A673 (cell line): ENCODE measurements around the gene MACROH2A1. TPM values are rescaled to one million over a fixed set of nuclear protein-coding genes. Genes with fewer than 3 reads are reported as not detected.

ENCODE experiments used
- BruUV-seq: library from RNA; stranded (reverse); fragments of 400-500 nt; replicated peaks from 2 replicates; lab custom pipeline; 2021; lab: Mats Ljungman, UMichigan
- CTCF ChIA-PET: fragments of 300-600 bp; sonication (Branson Sonifier 250); formaldehyde crosslinking; loops from one replicate; lab custom pipeline; 2022; ENCODE audit warnings: antibody characterized with exemption; lab: Charles Lee
- POLR2A ChIA-PET: fragments of 300-600 bp; sonication (Branson Sonifier 250); formaldehyde crosslinking; loops from one replicate; lab custom pipeline; 2022; ENCODE audit warnings: antibody characterized with exemption; ENCODE audit not compliant: low non-redundant PET; lab: Charles Lee
- DNase-seq: peaks from one replicate; pipeline ENCODE4 v3.0.0-alpha.2; 2015; ENCODE audit warnings: low spot score
- H3K27ac ChIP-seq: fragments of 200-600 bp; sonication (generic); 2 replicates; pipeline ENCODE4 v1.5.1; 2016; ENCODE audit warnings: mixed run types, low read depth, mild to moderate bottlenecking, mixed read lengths, antibody characterized with exemption, low read length; ENCODE audit not compliant: poor library complexity, severe bottlenecking
- H3K27me3 ChIP-seq: fragments of 200-600 bp; sonication (generic); replicated peaks from 2 replicates; pipeline ENCODE4 v1.6.1; 2017; ENCODE audit warnings: mixed run types, low read depth, mild to moderate bottlenecking, mixed read lengths, antibody characterized with exemption, low read length; ENCODE audit not compliant: insufficient read depth, poor library complexity
- H3K36me3 ChIP-seq: fragments of 200-600 bp; sonication (generic); 2 replicates; pipeline ENCODE4 v1.6.1; 2016; ENCODE audit warnings: mixed run types, mild to moderate bottlenecking, mixed read lengths, antibody characterized with exemption, low read length; ENCODE audit not compliant: insufficient read depth, poor library complexity, severe bottlenecking
- H3K4me1 ChIP-seq: fragments of 200-600 bp; sonication (generic); 2 replicates; pipeline ENCODE4 v1.6.1; 2017; ENCODE audit warnings: mixed run types, mild to moderate bottlenecking, mixed read lengths, antibody characterized with exemption, low read length; ENCODE audit not compliant: insufficient read depth, poor library complexity, severe bottlenecking
- H3K4me3 ChIP-seq: fragments of 200-600 bp; sonication (generic); 2 replicates; pipeline ENCODE4 v1.5.1; 2016; ENCODE audit warnings: low read depth, mixed run types, mild to moderate bottlenecking, mixed read lengths, low read length; ENCODE audit not compliant: poor library complexity, severe bottlenecking
- H3K9me3 ChIP-seq: fragments of 200-600 bp; sonication (generic); 2 replicates; pipeline ENCODE4 v1.6.1; 2016; ENCODE audit warnings: mixed run types, low read depth, mild to moderate bottlenecking, mixed read lengths, antibody characterized with exemption, low read length; ENCODE audit not compliant: poor library complexity, severe bottlenecking
- EZH2 ChIP-seq: fragments of 200-600 bp; sonication (generic); IDR thresholded peaks from 2 replicates; pipeline ENCODE4 v1.6.1; 2017; ENCODE audit warnings: borderline replicate concordance, low read depth, mild to moderate bottlenecking, mixed read lengths, antibody characterized with exemption, low read length; ENCODE audit not compliant: poor library complexity, severe bottlenecking
- intact Hi-C: fragments of 100-400 bp; cut with micrococcal nuclease; formaldehyde crosslinking; loops from one replicate; pipeline ENCODE4 v1.10.0; 2022; ENCODE audit not compliant: unreplicated experiment
- total RNA-seq: library from RNA; stranded (reverse); gene quantifications from 2 replicates; pipeline ENCODE4 v1.2.3, GENCODE V29; 2021
- TF ChIP-seq, protein P1 (sequence below): fragments of 300-800, 200-600 bp; sonication (generic); conservative IDR thresholded peaks from 2 replicates; pipeline ENCODE4 v1.5.1; 2017; ENCODE audit warnings: low read depth, mild to moderate bottlenecking, antibody characterized with exemption, low read length, moderate library complexity, mixed read lengths

The MACROH2A1 gene
- total RNA-seq, 1 experiment from 2014 or later: 264 TPM

DNA sequence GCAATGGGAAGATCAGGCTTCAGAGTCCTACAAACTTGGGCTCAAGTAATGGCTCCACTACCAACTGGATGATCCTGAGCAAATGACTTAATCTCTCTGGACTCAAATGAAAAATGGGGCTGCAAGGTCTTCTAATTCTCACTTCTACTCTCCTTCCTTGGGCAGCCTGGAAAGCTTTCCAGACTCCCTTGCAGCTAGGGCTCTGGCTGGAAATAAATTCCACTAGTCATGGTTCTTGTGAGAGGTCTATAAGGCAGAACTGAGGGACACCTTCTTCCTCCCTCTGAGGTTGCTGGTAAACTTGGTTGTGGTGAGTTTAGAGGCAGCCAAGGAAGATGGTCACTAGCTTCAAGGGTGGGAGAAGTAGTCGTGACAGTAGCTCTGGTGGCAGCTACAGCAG lies 29.6 kb upstream of the MACROH2A1 start:
- H3K27ac ChIP-seq: no peak overlapping the region
- ChIA-PET POLR2A (no interaction called here), CTCF (no interaction called here)
- H3K36me3 ChIP-seq: no peaks in the 10 kb centered on the region
- no peak for DNase-seq
- no peak overlapping the region for H3K4me3 ChIP-seq
- no peaks in the 10 kb centered on the region for H3K27me3 ChIP-seq
- H3K4me1 ChIP-seq: no peaks in the 10 kb centered on the region
- no peak for TF ChIP-seq EZH2
- TF ChIP-seq, protein P1, sequence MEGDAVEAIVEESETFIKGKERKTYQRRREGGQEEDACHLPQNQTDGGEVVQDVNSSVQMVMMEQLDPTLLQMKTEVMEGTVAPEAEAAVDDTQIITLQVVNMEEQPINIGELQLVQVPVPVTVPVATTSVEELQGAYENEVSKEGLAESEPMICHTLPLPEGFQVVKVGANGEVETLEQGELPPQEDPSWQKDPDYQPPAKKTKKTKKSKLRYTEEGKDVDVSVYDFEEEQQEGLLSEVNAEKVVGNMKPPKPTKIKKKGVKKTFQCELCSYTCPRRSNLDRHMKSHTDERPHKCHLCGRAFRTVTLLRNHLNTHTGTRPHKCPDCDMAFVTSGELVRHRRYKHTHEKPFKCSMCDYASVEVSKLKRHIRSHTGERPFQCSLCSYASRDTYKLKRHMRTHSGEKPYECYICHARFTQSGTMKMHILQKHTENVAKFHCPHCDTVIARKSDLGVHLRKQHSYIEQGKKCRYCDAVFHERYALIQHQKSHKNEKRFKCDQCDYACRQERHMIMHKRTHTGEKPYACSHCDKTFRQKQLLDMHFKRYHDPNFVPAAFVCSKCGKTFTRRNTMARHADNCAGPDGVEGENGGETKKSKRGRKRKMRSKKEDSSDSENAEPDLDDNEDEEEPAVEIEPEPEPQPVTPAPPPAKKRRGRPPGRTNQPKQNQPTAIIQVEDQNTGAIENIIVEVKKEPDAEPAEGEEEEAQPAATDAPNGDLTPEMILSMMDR: no peak
- peaks cover 4% of the 10 kb centered on the region for H3K9me3 ChIP-seq
- intact Hi-C loops: no loop called here
- BruUV-seq: no TSS peak

DNA sequence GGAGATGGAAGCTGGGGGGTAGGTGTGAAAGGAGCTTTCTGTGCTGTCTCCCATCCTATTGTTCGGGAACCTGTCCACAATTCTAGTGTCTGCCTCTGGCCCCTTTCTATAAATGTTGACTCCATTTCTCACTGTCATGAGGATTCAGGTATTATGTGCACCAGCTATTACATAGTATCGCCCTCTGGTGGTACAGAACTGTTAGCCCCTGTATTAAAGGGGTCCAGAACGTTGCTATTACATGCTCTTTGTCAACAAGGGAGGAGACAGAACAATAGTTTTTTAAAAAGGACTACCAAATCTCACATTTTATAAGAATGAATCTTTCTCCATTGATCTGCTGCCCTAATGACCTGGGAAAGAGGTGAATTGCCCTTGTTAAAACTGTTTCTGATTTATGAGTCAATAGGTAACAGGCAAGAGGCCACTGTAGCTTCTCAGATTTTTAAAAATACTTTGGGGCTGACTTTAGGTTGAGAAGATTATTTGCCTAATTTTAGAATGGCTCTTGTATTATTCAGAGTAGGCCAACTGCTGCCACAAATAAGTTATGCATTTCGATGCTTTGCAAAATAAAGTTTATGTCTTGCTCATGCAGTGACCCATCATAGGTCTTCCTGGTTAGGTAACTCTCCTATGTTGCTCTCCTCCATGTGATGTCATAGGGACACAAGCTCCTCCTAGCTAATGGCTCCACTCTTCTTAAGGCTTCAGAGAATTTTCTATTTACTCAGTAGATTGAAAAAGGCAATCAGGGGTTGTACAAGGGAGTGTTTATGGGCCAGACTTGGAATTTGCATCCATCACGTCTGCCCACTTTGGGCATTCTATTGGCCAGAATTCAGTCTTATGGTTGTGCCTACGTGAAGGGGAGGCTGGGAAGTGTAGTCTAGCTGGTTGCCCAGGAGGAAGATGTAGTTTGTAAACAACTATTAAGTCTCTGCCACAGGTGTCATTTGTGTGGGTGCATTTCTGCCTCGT lies 27.4 kb upstream of the MACROH2A1 start:
- no peak overlapping the region for H3K27ac ChIP-seq
- no peaks in the 10 kb centered on the region for H3K4me1 ChIP-seq
- peak; percentile 62 for DNase-seq
- ChIA-PET CTCF (interaction anchor here (0.6 to 1.3 kb wide), 6 partner anchors 21 to 443 kb away, joined by 3 to 5 read pairs (median 4); no protein-coding TSS in a partner anchor), POLR2A (no interaction called here)
- TF ChIP-seq, protein P1: peak; percentile 83
- TF ChIP-seq EZH2: no peak
- H3K9me3 ChIP-seq: peaks cover 4% of the 10 kb centered on the region
- no peaks in the 10 kb centered on the region for H3K36me3 ChIP-seq
- no TSS peak for BruUV-seq
- intact Hi-C loops: no loop called here
- no peak overlapping the region for H3K4me3 ChIP-seq
- peaks cover 7% of the 10 kb centered on the region for H3K27me3 ChIP-seq

DNA sequence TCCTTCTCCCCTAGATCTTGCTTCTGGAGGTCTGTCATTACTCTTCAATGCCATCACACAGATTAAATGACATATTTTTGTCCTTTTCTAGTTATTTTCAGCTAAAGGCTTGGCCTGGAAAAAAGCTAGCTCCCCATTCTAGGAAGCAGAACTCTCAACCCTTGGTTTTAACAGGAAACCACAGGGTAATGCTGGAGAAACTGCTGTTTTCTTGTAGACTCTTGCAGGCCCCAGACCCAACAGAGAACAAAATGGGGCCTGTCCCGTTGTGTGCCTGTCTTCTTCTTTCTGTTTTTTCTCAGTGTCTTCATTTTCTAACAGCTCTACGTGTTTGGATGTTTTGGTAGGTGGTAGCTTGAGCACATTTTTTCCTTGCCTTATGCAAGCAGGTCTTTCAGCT lies 26.6 kb upstream of the MACROH2A1 start:
- POLR2A ChIA-PET: no interaction called here
- intact Hi-C loops: no loop called here
- Histone ChIP-seq H3K36me3 (no peaks in the 10 kb centered on the region), H3K4me1 (no peaks in the 10 kb centered on the region), H3K9me3 (peaks cover 4% of the 10 kb centered on the region), H3K4me3 (no peak overlapping the region), H3K27me3 (peaks cover 14% of the 10 kb centered on the region), H3K27ac (no peak overlapping the region)
- TF ChIP-seq, protein P1: no peak
- no peak for TF ChIP-seq EZH2
- CTCF ChIA-PET: interaction anchor here (0.6 to 1.3 kb wide), 7 partner anchors 21 to 443 kb away, joined by 3 to 5 read pairs (median 3); no protein-coding TSS in a partner anchor
- no peak for DNase-seq
- BruUV-seq: no TSS peak
